Measurements from ENCODE around the gene DNAH8. TPM values are rescaled to one million over a fixed set of nuclear protein-coding genes. Genes with fewer than 3 reads are reported as not detected.

Gene DNAH8
- total and polyA plus RNA-seq, 4 experiments from 2014 or later: 0.04 to 0.17 (median 0.09) TPM; not detected in 1

DNA sequence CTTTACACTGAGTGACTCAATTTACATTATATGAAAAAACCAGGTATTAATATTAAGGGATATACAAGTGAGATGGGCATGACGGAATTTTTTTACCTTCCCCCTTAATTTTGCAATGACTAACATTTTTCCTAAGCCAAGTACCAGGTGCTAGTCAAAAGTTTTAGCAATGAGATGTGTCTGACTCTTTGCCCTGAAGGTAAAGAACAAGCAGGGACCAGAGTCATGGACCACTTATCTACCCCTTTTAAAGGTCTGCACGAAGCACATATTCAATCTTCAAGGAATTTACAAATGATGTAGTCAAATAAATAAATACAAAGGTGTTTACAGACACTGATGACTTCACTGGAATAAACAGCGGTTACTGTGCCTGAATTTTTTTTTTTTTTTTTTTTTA is 13.6 kb upstream of the DNAH8 start:
- Mint-ChIP-seq H3K27me3 (peaks cover 2 to 4% of the 10 kb centered on the region in 2 donors), H3K36me3 (peaks cover 17 to 25% of the 10 kb centered on the region in 2 donors), H3K4me3 (peak overlapping the region in 7 of 8 donors; percentile 17 to 88 (median 42)), H3K4me1 (peaks cover 23 to 41% (median 32%) of the 10 kb centered on the region in 4 donors), H3K9me3 (peaks cover 3 to 23% (median 11%) of the 10 kb centered on the region in 8 donors), H3K27ac (peak overlapping the region in 5 of 7 donors; percentile 26 to 98 (median 44))
- Histone ChIP-seq H3K27me3 (ENCODE audit: insufficient read depth, low read length) (no peaks in the 10 kb centered on the region), H3K9me3 (ENCODE audit: control insufficient read depth in 1 of 2, low read length in 2 of 2) (peaks cover 0 to 4% of the 10 kb centered on the region in 2 donors), H3K4me1 (ENCODE audit: insufficient read depth, low read length) (peaks cover 11% of the 10 kb centered on the region), H3K36me3 (ENCODE audit: insufficient read depth, low read length) (no peaks in the 10 kb centered on the region), H3K27ac (ENCODE audit: low read depth, low read length) (no peak overlapping the region), H3K4me3 (ENCODE audit: low read length in 2 of 2) (no peak overlapping the region)
- POLR2A ChIA-PET (ENCODE audit: partially characterized antibody): interaction anchor here (1.7 to 3.3 kb wide), 2 partner anchors 12 to 16 kb away, joined by 5 to 38 read pairs; no protein-coding TSS in a partner anchor
- intact Hi-C loops (cut with micrococcal nuclease): loop anchor here (5.0 kb wide), 1 partner anchor 411 kb away; no protein-coding TSS in a partner anchor
- no peak for DNase-seq
- CTCF ChIA-PET (ENCODE audit: partially characterized antibody): interaction anchor here (0.7 kb wide), 1 partner anchor 18 kb away, joined by 3 read pairs; no protein-coding TSS in a partner anchor

- peak; percentile 94 to 98 (median 95) for DNase-seq
- peaks cover 0 to 4% of the 10 kb centered on the region in 2 donors for H3K9me3 ChIP-seq (ENCODE audit: control insufficient read depth in 1 of 2, low read length in 2 of 2)
- ChIA-PET CTCF (ENCODE audit: partially characterized antibody) (interaction anchor here (0.7 to 2.0 kb wide), 4 partner anchors 10 to 719 kb away, joined by 3 to 7 read pairs (median 4); no protein-coding TSS in a partner anchor), POLR2A (ENCODE audit: partially characterized antibody) (interaction anchor here (1.0 to 3.3 kb wide), 7 partner anchors 10 to 884 kb away, joined by 3 to 38 read pairs (median 5); partner anchors contain the start of genes BTBD9, DNAH8 and ZFAND3)
- peaks cover 3 to 23% (median 11%) of the 10 kb centered on the region in 8 donors for H3K9me3 Mint-ChIP-seq
- H3K4me3 Mint-ChIP-seq: peak within 1 kb of the TSS; percentile 83 to 96 (median 88)
- peaks cover 3 to 7% of the 10 kb centered on the region in 2 donors for H3K27me3 Mint-ChIP-seq
- intact Hi-C loops (cut with micrococcal nuclease): loop anchor here (1.0 to 5.0 kb wide), 4 partner anchors 12 to 883 kb away; partner anchors contain the start of genes BTBD9 and ZFAND3
- peaks cover 11% of the 10 kb centered on the region for H3K4me1 ChIP-seq (ENCODE audit: insufficient read depth, low read length)
- H3K27ac ChIP-seq (ENCODE audit: low read depth, low read length): peak within 1 kb of the TSS; percentile 85
- H3K27ac Mint-ChIP-seq: peak within 1 kb of the TSS; percentile 83 to 98 (median 92)
- no peaks in the 10 kb centered on the region for H3K36me3 ChIP-seq (ENCODE audit: insufficient read depth, low read length)
- peak within 1 kb of the TSS; percentile 56 to 91 for H3K4me3 ChIP-seq (ENCODE audit: low read length in 2 of 2)
- peaks cover 17 to 25% of the 10 kb centered on the region in 2 donors for H3K36me3 Mint-ChIP-seq
- peaks cover 21 to 38% (median 27%) of the 10 kb centered on the region in 4 donors for H3K4me1 Mint-ChIP-seq
- H3K27me3 ChIP-seq (ENCODE audit: insufficient read depth, low read length): no peaks in the 10 kb centered on the region
These were observed 12.3 kb upstream of the DNAH8 start, which contains the start of gene GLO1 for GRCh38 chr6:38702558-38703397. GLO1 (minus strand) TSS chr6:38703145; CDS start chr6:38703054, 91 bp downstream.

GRCh38 chr6:38703949-38704590 is 11.0 kb upstream of the DNAH8 start:
- ChIA-PET CTCF (ENCODE audit: partially characterized antibody) (interaction anchor here (0.7 to 2.0 kb wide), 2 partner anchors 10 to 11 kb away, joined by 3 to 7 read pairs; no protein-coding TSS in a partner anchor), POLR2A (ENCODE audit: partially characterized antibody) (interaction anchor here (1.2 to 2.0 kb wide), 2 partner anchors 10 to 64 kb away, joined by 4 to 16 read pairs; partner anchors contain the start of gene BTBD9)
- DNase-seq: no peak
- Mint-ChIP-seq H3K27ac (no peak overlapping the region), H3K36me3 (peaks cover 13 to 21% of the 10 kb centered on the region in 2 donors), H3K4me3 (no peak overlapping the region), H3K27me3 (peaks cover 7 to 8% of the 10 kb centered on the region in 2 donors), H3K4me1 (peaks cover 13 to 27% (median 19%) of the 10 kb centered on the region in 4 donors), H3K9me3 (peaks cover 0 to 21% (median 11%) of the 10 kb centered on the region in 8 donors)
- H3K4me3 ChIP-seq (ENCODE audit: low read length in 2 of 2): no peak overlapping the region
- H3K27ac ChIP-seq (ENCODE audit: low read depth, low read length): no peak overlapping the region
- no peaks in the 10 kb centered on the region for H3K27me3 ChIP-seq (ENCODE audit: insufficient read depth, low read length)
- intact Hi-C loops (cut with micrococcal nuclease): loop anchor here (1.0 to 5.0 kb wide), 4 partner anchors 10 to 885 kb away; partner anchors contain the start of genes BTBD9 and ZFAND3
- H3K4me1 ChIP-seq (ENCODE audit: insufficient read depth, low read length): peaks cover 11% of the 10 kb centered on the region
- H3K9me3 ChIP-seq (ENCODE audit: control insufficient read depth in 1 of 2, low read length in 2 of 2): peaks cover 0 to 4% of the 10 kb centered on the region in 2 donors
- H3K36me3 ChIP-seq (ENCODE audit: insufficient read depth, low read length): no peaks in the 10 kb centered on the region

DNA sequence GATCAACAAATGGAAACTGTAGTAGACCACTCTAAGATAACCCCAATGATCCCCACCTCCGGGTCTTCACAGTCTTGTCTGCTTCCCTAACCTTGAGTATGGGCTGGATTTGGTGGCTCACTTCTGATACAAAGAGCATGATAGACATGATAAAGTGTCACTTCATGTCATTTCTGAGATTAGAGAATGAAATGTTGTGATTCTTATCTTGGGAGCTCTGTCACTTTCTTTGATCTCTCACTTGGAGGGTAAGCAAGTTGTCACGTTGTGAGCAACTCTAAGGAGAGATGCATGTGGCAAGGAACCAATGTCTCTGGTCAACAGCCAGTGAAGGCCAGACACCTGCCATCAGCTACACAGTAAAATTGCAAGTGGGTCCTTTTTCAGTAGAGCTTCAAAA is 9.2 kb upstream of the DNAH8 start:
- H3K4me1 Mint-ChIP-seq: peaks cover 7 to 22% (median 13%) of the 10 kb centered on the region in 4 donors
- H3K36me3 Mint-ChIP-seq: peaks cover 4 to 8% of the 10 kb centered on the region in 2 donors
- peaks cover 11% of the 10 kb centered on the region for H3K4me1 ChIP-seq (ENCODE audit: insufficient read depth, low read length)
- peaks cover 0 to 3% (median under 1%) of the 10 kb centered on the region in 8 donors for H3K9me3 Mint-ChIP-seq
- no peak overlapping the region for H3K4me3 Mint-ChIP-seq
- ChIA-PET CTCF (ENCODE audit: partially characterized antibody) (interaction anchor here (1.0 kb wide), 1 partner anchor 8 kb away, joined by 4 read pairs; no protein-coding TSS in a partner anchor), POLR2A (ENCODE audit: partially characterized antibody) (no interaction called here)
- H3K27me3 Mint-ChIP-seq: peaks cover 8 to 11% of the 10 kb centered on the region in 2 donors
- H3K27ac ChIP-seq (ENCODE audit: low read depth, low read length): no peak overlapping the region
- no peaks in the 10 kb centered on the region for H3K27me3 ChIP-seq (ENCODE audit: insufficient read depth, low read length)
- no peak overlapping the region for H3K4me3 ChIP-seq (ENCODE audit: low read length in 2 of 2)
- intact Hi-C loops (cut with micrococcal nuclease): no loop called here
- DNase-seq: no peak
- H3K27ac Mint-ChIP-seq: no peak overlapping the region
- H3K36me3 ChIP-seq (ENCODE audit: insufficient read depth, low read length): no peaks in the 10 kb centered on the region
- peaks cover 0 to 6% of the 10 kb centered on the region in 2 donors for H3K9me3 ChIP-seq (ENCODE audit: control insufficient read depth in 1 of 2, low read length in 2 of 2)

GRCh38 chr6:38708496-38708895 is 6.6 kb upstream of the DNAH8 start:
- H3K9me3 Mint-ChIP-seq: no peaks in the 10 kb centered on the region
- CTCF ChIA-PET (ENCODE audit: partially characterized antibody): no interaction called here
- no peak overlapping the region for H3K27ac Mint-ChIP-seq
- H3K4me1 ChIP-seq (ENCODE audit: insufficient read depth, low read length): peaks cover 4% of the 10 kb centered on the region
- intact Hi-C loops (cut with micrococcal nuclease): no loop called here
- peaks cover 0 to 3% of the 10 kb centered on the region in 2 donors for H3K9me3 ChIP-seq (ENCODE audit: control insufficient read depth in 1 of 2, low read length in 2 of 2)
- H3K4me3 Mint-ChIP-seq: no peak overlapping the region
- POLR2A ChIA-PET (ENCODE audit: partially characterized antibody): no interaction called here
- H3K36me3 ChIP-seq (ENCODE audit: insufficient read depth, low read length): no peaks in the 10 kb centered on the region
- no peaks in the 10 kb centered on the region for H3K36me3 Mint-ChIP-seq
- no peaks in the 10 kb centered on the region for H3K27me3 ChIP-seq (ENCODE audit: insufficient read depth, low read length)
- peaks cover under 1 to 3% (median 2%) of the 10 kb centered on the region in 4 donors for H3K4me1 Mint-ChIP-seq
- no peak overlapping the region for H3K4me3 ChIP-seq (ENCODE audit: low read length in 2 of 2)
- peaks cover 8 to 9% of the 10 kb centered on the region in 2 donors for H3K27me3 Mint-ChIP-seq
- no peak for DNase-seq
- no peak overlapping the region for H3K27ac ChIP-seq (ENCODE audit: low read depth, low read length)

DNA sequence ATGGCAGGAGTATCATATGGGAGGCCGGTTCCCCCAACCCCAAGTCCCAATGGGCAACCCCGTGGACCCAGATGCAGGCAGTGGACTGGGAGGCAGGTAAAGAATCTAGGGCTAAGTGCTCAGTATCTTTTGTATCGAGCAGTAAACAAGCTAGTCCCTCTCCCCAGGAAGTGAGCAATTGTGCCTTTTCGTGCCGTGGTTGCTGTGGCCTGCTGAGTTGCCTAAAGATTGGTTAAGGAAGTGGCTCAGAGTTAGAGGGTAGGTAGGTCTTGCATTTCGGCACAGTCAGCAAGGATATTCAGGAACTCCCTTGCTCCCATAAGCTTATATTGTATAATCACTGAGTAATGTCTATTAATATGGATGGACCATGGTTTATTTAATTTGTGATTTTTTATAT is 1.3 kb upstream of the DNAH8 start:
- Mint-ChIP-seq H3K27me3 (peaks cover 16 to 18% of the 10 kb centered on the region in 2 donors), H3K4me1 (peaks cover 14 to 23% (median 17%) of the 10 kb centered on the region in 4 donors), H3K9me3 (peaks cover 0 to 5% (median 0%) of the 10 kb centered on the region in 8 donors), H3K4me3 (peak overlapping the region in 6 of 8 donors; percentile 21 to 72 (median 55)), H3K36me3 (no peaks in the 10 kb centered on the region), H3K27ac (peak overlapping the region; percentile 10 to 90 (median 79))
- intact Hi-C loops (cut with micrococcal nuclease): loop anchor here (1.0 kb wide), 1 partner anchor 11 kb away; the partner anchor contains the start of gene GLO1
- ChIA-PET POLR2A (ENCODE audit: partially characterized antibody) (interaction anchor here (0.6 to 2.4 kb wide), 10 partner anchors 9 to 1839 kb away, joined by 3 to 38 read pairs (median 3); partner anchors contain the start of genes BTBD9, GLO1 and MDGA1), CTCF (ENCODE audit: partially characterized antibody) (interaction anchor here (0.9 to 2.0 kb wide), 3 partner anchors 8 to 43 kb away, joined by 3 to 7 read pairs (median 4); partner anchors contain the start of gene GLO1)
- DNase-seq: peak; percentile 39 to 66 (median 45)
- Histone ChIP-seq H3K4me3 (ENCODE audit: low read length in 2 of 2) (no peak overlapping the region), H3K27ac (ENCODE audit: low read depth, low read length) (no peak overlapping the region), H3K4me1 (ENCODE audit: insufficient read depth, low read length) (peaks cover 24% of the 10 kb centered on the region), H3K9me3 (ENCODE audit: control insufficient read depth in 1 of 2, low read length in 2 of 2) (peaks cover 0 to 3% of the 10 kb centered on the region in 2 donors), H3K36me3 (ENCODE audit: insufficient read depth, low read length) (no peaks in the 10 kb centered on the region), H3K27me3 (ENCODE audit: insufficient read depth, low read length) (no peaks in the 10 kb centered on the region)

All from CD4-positive, alpha-beta memory T cell (primary cell).